Loucy (cell line): ENCODE results near the gene NRF1.
"Not testable (repeated sequence)": the region's sequence is repeated elsewhere in the genome, so short reads cannot be mapped to it uniquely, and the experiment has no call there.

Source experiments
- H2AFZ ChIP-seq: fragments of 200-600 bp; sonication (generic); 2 replicates; pipeline ENCODE4 v1.6.0; 2016; ENCODE audit warnings: antibody characterized with exemption, mild to moderate bottlenecking, low read length, moderate library complexity
- H3F3A ChIP-seq: fragments of 200-600 bp; 2 replicates; pipeline ENCODE4 v1.6.0; 2016; ENCODE audit warnings: antibody characterized with exemption, low read depth, mild to moderate bottlenecking
- H3K27me3 ChIP-seq: fragments of 200-600 bp; sonication (generic); 2 replicates; pipeline ENCODE4 v1.6.1; 2014; ENCODE audit warnings: low read length, mild to moderate bottlenecking; ENCODE audit not compliant: insufficient read depth, poor library complexity, severe bottlenecking
- H3K36me3 ChIP-seq: fragments of 200-600 bp; sonication (generic); 2 replicates; pipeline ENCODE4 v1.6.1; 2016; ENCODE audit warnings: low read length; ENCODE audit not compliant: insufficient read depth
- H3K4me1 ChIP-seq: fragments of 200-600 bp; sonication (generic); 2 replicates; pipeline ENCODE4 v1.5.1; 2014; ENCODE audit warnings: low read length, mild to moderate bottlenecking; ENCODE audit not compliant: insufficient read depth, poor library complexity, severe bottlenecking
- H3K4me2 ChIP-seq: fragments of 200-600 bp; sonication (generic); 2 replicates; pipeline ENCODE4 v1.6.0; 2014; ENCODE audit warnings: antibody characterized with exemption, low read length, low read depth, mild to moderate bottlenecking; ENCODE audit not compliant: poor library complexity, severe bottlenecking
- H3K4me3 ChIP-seq: fragments of 200-600 bp; sonication (generic); 2 replicates; pipeline ENCODE4 v1.5.1; 2014; ENCODE audit warnings: low read length, mild to moderate bottlenecking, mixed read lengths; ENCODE audit not compliant: poor library complexity, severe bottlenecking
- H3K79me2 ChIP-seq: fragments of 200-600 bp; sonication (generic); 2 replicates; pipeline ENCODE4 v1.6.1; 2014; ENCODE audit warnings: low read length; ENCODE audit not compliant: insufficient read depth
- H3K9ac ChIP-seq: fragments of 200-600 bp; sonication (generic); 2 replicates; pipeline ENCODE4 v1.6.0; 2014; ENCODE audit warnings: mild to moderate bottlenecking, low read depth, low read length, moderate library complexity; ENCODE audit not compliant: poor library complexity, severe bottlenecking
- H3K9me2 ChIP-seq: fragments of 200-600 bp; sonication (generic); replicated peaks from 2 replicates; pipeline ENCODE4 v1.6.1; 2016; ENCODE audit warnings: low read depth, low read length, mixed read lengths
- H3K9me3 ChIP-seq: fragments of 200-600 bp; sonication (generic); 2 replicates; pipeline ENCODE4 v1.6.1; 2014; ENCODE audit warnings: mild to moderate bottlenecking, antibody characterized with exemption, low read length, low read depth; ENCODE audit not compliant: insufficient read depth
- H4K20me1 ChIP-seq: fragments of 200-600 bp; sonication (generic); 2 replicates; pipeline ENCODE4 v1.6.0; 2014; ENCODE audit warnings: antibody characterized with exemption, low read length, mild to moderate bottlenecking; ENCODE audit not compliant: insufficient read depth, poor library complexity, severe bottlenecking
- CTCF ChIP-seq: fragments of 200-600 bp; sonication (generic); conservative IDR thresholded peaks from 2 replicates; pipeline ENCODE4 v1.5.1; 2014; ENCODE audit warnings: mild to moderate bottlenecking, antibody characterized with exemption, low read length
- EZH2phosphoT487 ChIP-seq: fragments of 200-600 bp; IDR thresholded peaks from 2 replicates; pipeline ENCODE4 v1.6.1; 2018; ENCODE audit warnings: antibody characterized with exemption, mild to moderate bottlenecking, moderate library complexity, borderline replicate concordance

NRF1 gene

GRCh38 chr7:129576138-129576537 is 35.4 kb upstream of the NRF1 start:
- H2AFZ ChIP-seq: no peak overlapping the region
- H3K4me3 ChIP-seq: no peak overlapping the region
- H3K4me1 ChIP-seq: no peaks in the 10 kb centered on the region
- TF ChIP-seq EZH2phosphoT487 (no peak), CTCF (no peak)
- H3K9ac ChIP-seq: no peak overlapping the region
- no peak overlapping the region for H3K4me2 ChIP-seq
- no peaks in the 10 kb centered on the region for H3K36me3 ChIP-seq
- no peaks in the 10 kb centered on the region for H3K9me2 ChIP-seq
- no peaks in the 10 kb centered on the region for H3K79me2 ChIP-seq
- peaks cover 6% of the 10 kb centered on the region; the same call in 1 of the 2 replicates for H3K9me3 ChIP-seq
- H4K20me1 ChIP-seq: no peaks in the 10 kb centered on the region
- H3K27me3 ChIP-seq: no peaks in the 10 kb centered on the region
- no peaks in the 10 kb centered on the region for H3F3A ChIP-seq

GRCh38 chr7:129578829-129579228 is 32.7 kb upstream of the NRF1 start:
- Histone ChIP-seq H3K36me3 (no peaks in the 10 kb centered on the region), H3K79me2 (no peaks in the 10 kb centered on the region), H3K9me2 (no peaks in the 10 kb centered on the region), H3K4me1 (no peaks in the 10 kb centered on the region), H3F3A (no peaks in the 10 kb centered on the region), H4K20me1 (no peaks in the 10 kb centered on the region), H3K9ac (no peak overlapping the region), H3K4me3 (no peak overlapping the region), H3K4me2 (no peak overlapping the region), H2AFZ (no peak overlapping the region), H3K9me3 (peaks cover 6% of the 10 kb centered on the region; the same call in 1 of the 2 replicates), H3K27me3 (no peaks in the 10 kb centered on the region)
- TF ChIP-seq CTCF (no peak), EZH2phosphoT487 (no peak)

GRCh38 chr7:129586179-129586578 is 25.3 kb upstream of the NRF1 start:
- not testable (repeated sequence) for H4K20me1 ChIP-seq
- H3K9me3 ChIP-seq: peaks cover 23% of the 10 kb centered on the region; the same call in 1 of the 2 replicates

GRCh38 chr7:129588268-129588667 is 23.3 kb upstream of the NRF1 start:
- Histone ChIP-seq H4K20me1 (no peaks in the 10 kb centered on the region), H3K4me1 (no peaks in the 10 kb centered on the region), H3K9me2 (no peaks in the 10 kb centered on the region), H3K9ac (no peak overlapping the region), H2AFZ (no peak overlapping the region), H3K79me2 (no peaks in the 10 kb centered on the region), H3K27me3 (no peaks in the 10 kb centered on the region), H3K4me2 (no peak overlapping the region), H3K36me3 (no peaks in the 10 kb centered on the region), H3F3A (no peaks in the 10 kb centered on the region), H3K9me3 (peaks cover 23% of the 10 kb centered on the region; the same call in 1 of the 2 replicates), H3K4me3 (no peak overlapping the region)
- TF ChIP-seq EZH2phosphoT487 (no peak), CTCF (no peak)

More at GRCh38 chr7:129586179-129586578, 25.3 kb upstream of the NRF1 start:
- not testable (repeated sequence) for H3K9ac ChIP-seq, H3F3A ChIP-seq, H2AFZ ChIP-seq, H3K27me3 ChIP-seq, H3K36me3 ChIP-seq, H3K4me1 ChIP-seq, H3K79me2 ChIP-seq, H3K9me2 ChIP-seq, H3K4me2 ChIP-seq, H3K4me3 ChIP-seq
